OCI-LY1 (cell line): Measurements from ENCODE around the gene SLC25A26.

Experiments
- CTCF ChIP-seq: fragments of 200-600 bp; sonication (generic), shearing (Covaris generic); IDR thresholded peaks from 2 replicates; pipeline ENCODE4 v1.5.1; 2017; ENCODE audit warnings: mild to moderate bottlenecking, antibody characterized with exemption, low read length, moderate library complexity, mixed read lengths
- EZH2 ChIP-seq: fragments of 200-600 bp; sonication (generic), shearing (Covaris generic); IDR thresholded peaks from 2 replicates; pipeline ENCODE4 v1.8.0; 2017; ENCODE audit warnings: borderline replicate concordance, mixed run types, mild to moderate bottlenecking, antibody characterized with exemption, low read length, moderate library complexity, mixed read lengths

GRCh38 chr3:66302288-66302687 lies 81.5 kb downstream of the SLC25A26 start:
- no peak for TF ChIP-seq CTCF
- TF ChIP-seq EZH2, result no peak
